ENCODE data around the gene ADCY4.

Gene ADCY4

DNA sequence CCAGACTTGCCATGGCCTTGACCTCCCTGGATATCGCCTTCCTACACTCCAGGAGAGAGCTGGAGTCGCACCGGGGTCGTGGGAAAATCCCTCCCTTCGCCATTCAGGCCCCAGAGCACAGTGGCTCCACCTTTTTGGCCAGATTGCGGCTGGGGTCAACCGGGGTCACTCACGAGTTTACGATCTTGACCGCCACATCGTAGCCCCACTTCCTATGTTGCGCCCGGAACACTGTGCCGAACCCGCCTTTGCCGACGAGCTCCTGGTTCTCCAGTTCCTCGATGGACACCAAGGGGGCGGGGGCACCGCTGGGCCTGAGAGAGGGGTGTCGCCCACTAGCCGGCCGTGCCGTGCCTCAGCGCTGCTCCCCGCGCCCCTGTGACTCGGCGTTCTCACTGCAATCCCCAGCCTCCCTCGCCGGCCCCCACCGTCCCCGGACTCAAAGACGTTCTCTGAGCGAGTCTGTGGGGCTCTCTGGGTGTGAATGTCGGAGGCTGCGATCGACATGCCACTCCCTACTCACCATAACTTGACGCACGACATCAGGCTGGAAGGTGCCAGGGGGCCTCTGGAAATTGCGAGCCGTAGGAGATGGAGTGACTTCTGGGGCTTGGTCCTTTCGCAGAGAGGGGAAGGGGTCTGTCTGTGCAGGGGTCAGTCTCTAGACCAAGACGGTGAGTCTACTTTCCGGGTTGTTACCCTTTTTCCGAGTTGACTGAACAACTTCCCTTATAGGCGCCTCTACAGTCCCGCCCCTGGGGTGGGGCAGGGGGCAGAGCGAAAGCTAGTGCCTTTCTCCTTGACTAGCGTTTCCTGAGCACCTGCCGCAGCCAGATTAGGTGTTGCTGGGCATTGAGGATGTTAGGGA is 4.6 kb upstream of the ADCY4 start, which contains the start of gene RIPK3:
Gene RIPK3, minus strand, starts transcription at position 708 of the 868 bp plus-strand sequence. Its CDS starts 165 bp downstream, at position 543.
- TF ChIP-seq HDGF (IDR thresholded peaks at IDR 0.05; ENCODE audit: borderline replicate concordance) (no peak), FOXA1 (IDR thresholded peaks at IDR 0.05) (no peak), ZNF384 (IDR thresholded peaks at IDR 0.05) (no peak), L3MBTL2 (conservative IDR thresholded peaks at IDR 0.05) (no peak), FOXM1 (IDR thresholded peaks at IDR 0.05; ENCODE audit: borderline replicate concordance) (no peak), LEF1 (IDR thresholded peaks at IDR 0.05; ENCODE audit: borderline replicate concordance) (no peak), ELF4 (IDR thresholded peaks at IDR 0.05) (no peak), SUZ12 (IDR thresholded peaks at IDR 0.05) (no peak), NFRKB (IDR thresholded peaks at IDR 0.05) (no peak), FOXK2 (IDR thresholded peaks at IDR 0.05) (no peak), ARNT (IDR thresholded peaks at IDR 0.05) (no peak), SP1 (IDR thresholded peaks at IDR 0.05) (no peak)
- TF ChIP-seq, protein P1, sequence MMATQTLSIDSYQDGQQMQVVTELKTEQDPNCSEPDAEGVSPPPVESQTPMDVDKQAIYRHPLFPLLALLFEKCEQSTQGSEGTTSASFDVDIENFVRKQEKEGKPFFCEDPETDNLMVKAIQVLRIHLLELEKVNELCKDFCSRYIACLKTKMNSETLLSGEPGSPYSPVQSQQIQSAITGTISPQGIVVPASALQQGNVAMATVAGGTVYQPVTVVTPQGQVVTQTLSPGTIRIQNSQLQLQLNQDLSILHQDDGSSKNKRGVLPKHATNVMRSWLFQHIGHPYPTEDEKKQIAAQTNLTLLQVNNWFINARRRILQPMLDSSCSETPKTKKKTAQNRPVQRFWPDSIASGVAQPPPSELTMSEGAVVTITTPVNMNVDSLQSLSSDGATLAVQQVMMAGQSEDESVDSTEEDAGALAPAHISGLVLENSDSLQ (IDR thresholded peaks at IDR 0.05), result no peak
- ChIA-PET CTCF (interaction anchor here (0.7 to 3.2 kb wide), 4 partner anchors 27 to 97 kb away, joined by 3 to 13 read pairs (median 4); no protein-coding TSS in a partner anchor), POLR2A (interaction anchor here (1.0 kb wide), 2 partner anchors 12 to 90 kb away, joined by 3 read pairs; partner anchors contain the start of gene KHNYN)
- DNase-seq (ENCODE audit: extremely low spot score), result no peak

DNA sequence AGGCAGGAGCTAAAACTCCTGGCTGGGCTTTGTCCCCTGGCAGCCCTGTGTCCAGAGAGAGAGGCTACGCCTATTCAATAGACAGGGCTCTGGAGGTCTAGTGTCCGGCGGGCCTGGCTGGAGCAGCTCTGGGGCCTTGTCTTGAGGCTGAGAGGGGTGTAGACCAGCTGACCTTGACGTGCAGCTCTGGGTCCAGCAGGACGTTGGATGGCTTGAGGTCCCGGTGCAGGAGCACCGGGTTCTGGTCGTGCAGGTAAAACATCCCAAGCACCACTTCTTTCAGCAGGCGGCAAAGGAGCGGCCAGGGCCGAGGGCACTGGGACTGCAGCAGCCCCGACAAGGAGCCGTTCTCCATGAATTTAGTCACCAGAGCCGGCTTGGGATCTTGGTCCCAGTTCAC is 4.0 kb upstream of the ADCY4 start:
- TF ChIP-seq FOXA1 (IDR thresholded peaks at IDR 0.05), result no peak
- no peak for TF ChIP-seq L3MBTL2 (conservative IDR thresholded peaks at IDR 0.05)
- no peak for TF ChIP-seq SUZ12 (IDR thresholded peaks at IDR 0.05)
- TF ChIP-seq, protein P1 (IDR thresholded peaks at IDR 0.05), result no peak
- no peak for TF ChIP-seq TARDBP (IDR thresholded peaks at IDR 0.05)
- POLR2A ChIA-PET, result interaction anchor here (0.7 to 1.0 kb wide), 3 partner anchors 8 to 93 kb away, joined by 3 read pairs; partner anchors contain the start of gene KHNYN
- CTCF ChIA-PET, result interaction anchor here (3.2 kb wide), 1 partner anchor 93 kb away, joined by 13 read pairs; no protein-coding TSS in a partner anchor
- no peak for DNase-seq (ENCODE audit: extremely low spot score)

DNA sequence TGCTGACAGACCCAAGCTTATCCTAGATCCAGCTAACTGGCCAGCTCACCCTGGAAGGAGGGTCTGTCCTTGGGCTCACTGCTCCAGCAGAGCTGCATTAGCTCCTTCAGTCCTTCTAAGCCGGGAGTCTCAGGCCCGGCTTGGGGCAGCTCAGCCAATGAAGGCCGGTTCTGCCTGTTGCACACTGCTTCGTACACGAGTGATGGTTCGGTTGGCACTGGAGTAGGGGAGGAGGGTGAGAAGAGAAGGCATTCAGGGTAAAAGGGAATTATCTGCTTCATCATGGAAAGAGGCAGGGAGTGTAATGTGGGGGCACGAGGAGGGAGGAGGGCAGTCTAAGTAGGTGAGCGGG is 2.9 kb upstream of the ADCY4 start:
- no peak for TF ChIP-seq SP1 (IDR thresholded peaks at IDR 0.05)
- no peak for TF ChIP-seq CTBP1 (IDR thresholded peaks at IDR 0.05; ENCODE audit: borderline replicate concordance)
- TF ChIP-seq LEF1 (IDR thresholded peaks at IDR 0.05; ENCODE audit: borderline replicate concordance), result no peak
- ChIA-PET POLR2A (interaction anchor here (0.6 to 1.5 kb wide), 6 partner anchors 9 to 104 kb away, joined by 3 to 4 read pairs (median 3); partner anchors contain the start of gene KHNYN), CTCF (interaction anchor here (1.3 to 3.2 kb wide), 2 partner anchors 94 to 99 kb away, joined by 5 to 13 read pairs; no protein-coding TSS in a partner anchor)
- DNase-seq (ENCODE audit: extremely low spot score), result no peak

DNA sequence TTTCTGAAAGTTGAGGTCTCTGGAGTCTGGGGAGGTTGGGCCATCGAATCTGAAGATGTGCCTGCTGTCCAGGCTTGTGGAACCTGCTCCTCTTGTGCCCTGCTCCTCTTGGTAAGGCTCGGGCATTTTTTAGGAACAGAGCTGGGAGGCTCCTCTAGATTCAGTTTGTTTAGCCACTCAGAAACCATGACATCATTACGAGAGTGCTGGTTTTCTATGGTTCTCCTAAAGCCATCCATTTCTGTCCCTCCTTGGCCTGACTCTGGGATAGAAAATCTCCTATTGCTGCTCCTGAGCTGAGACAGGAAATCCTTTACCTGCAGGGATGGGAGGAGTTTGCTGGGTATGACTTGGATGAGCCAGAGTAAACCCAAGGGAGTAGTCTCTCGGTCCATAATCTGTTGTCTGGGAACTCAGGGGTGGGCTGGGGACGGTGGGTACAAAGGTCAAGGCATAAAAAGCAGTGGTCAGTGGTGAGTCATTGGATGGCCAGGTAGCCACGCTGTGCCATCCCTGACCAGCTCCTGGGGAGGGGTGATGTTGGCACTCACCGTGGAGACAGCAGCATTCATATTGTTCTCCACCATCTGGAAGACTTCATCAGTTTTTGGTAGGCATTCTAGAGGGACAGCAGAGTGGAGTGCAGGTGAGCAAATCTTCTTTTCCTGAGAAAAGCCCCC is 2.4 kb upstream of the ADCY4 start:
- ChIA-PET POLR2A (interaction anchor here (0.6 to 2.4 kb wide), 5 partner anchors 93 to 105 kb away, joined by 3 to 9 read pairs (median 4); partner anchors contain the start of genes CBLN3 and KHNYN), CTCF (interaction anchor here (1.3 to 3.2 kb wide), 3 partner anchors 8 to 99 kb away, joined by 5 to 13 read pairs (median 6); no protein-coding TSS in a partner anchor)
- DNase-seq (ENCODE audit: extremely low spot score), result no peak
- TF ChIP-seq TARDBP (IDR thresholded peaks at IDR 0.05) (no peak), SUZ12 (IDR thresholded peaks at IDR 0.05) (no peak), L3MBTL2 (conservative IDR thresholded peaks at IDR 0.05) (no peak), ZNF384 (IDR thresholded peaks at IDR 0.05) (no peak), SP1 (IDR thresholded peaks at IDR 0.05) (no peak), CTBP1 (IDR thresholded peaks at IDR 0.05; ENCODE audit: borderline replicate concordance) (no peak), HDGF (IDR thresholded peaks at IDR 0.05; ENCODE audit: borderline replicate concordance) (no peak), NFRKB (IDR thresholded peaks at IDR 0.05) (no peak), BHLHE40 (IDR thresholded peaks at IDR 0.05; ENCODE audit: borderline replicate concordance) (no peak), LEF1 (IDR thresholded peaks at IDR 0.05; ENCODE audit: borderline replicate concordance) (no peak), FOXK2 (IDR thresholded peaks at IDR 0.05) (no peak), ARNT (IDR thresholded peaks at IDR 0.05) (no peak), FOXA1 (IDR thresholded peaks at IDR 0.05) (no peak), ELF4 (IDR thresholded peaks at IDR 0.05) (no peak), FOXM1 (IDR thresholded peaks at IDR 0.05; ENCODE audit: borderline replicate concordance) (no peak)
- TF ChIP-seq, protein P1 (IDR thresholded peaks at IDR 0.05), result no peak

DNA sequence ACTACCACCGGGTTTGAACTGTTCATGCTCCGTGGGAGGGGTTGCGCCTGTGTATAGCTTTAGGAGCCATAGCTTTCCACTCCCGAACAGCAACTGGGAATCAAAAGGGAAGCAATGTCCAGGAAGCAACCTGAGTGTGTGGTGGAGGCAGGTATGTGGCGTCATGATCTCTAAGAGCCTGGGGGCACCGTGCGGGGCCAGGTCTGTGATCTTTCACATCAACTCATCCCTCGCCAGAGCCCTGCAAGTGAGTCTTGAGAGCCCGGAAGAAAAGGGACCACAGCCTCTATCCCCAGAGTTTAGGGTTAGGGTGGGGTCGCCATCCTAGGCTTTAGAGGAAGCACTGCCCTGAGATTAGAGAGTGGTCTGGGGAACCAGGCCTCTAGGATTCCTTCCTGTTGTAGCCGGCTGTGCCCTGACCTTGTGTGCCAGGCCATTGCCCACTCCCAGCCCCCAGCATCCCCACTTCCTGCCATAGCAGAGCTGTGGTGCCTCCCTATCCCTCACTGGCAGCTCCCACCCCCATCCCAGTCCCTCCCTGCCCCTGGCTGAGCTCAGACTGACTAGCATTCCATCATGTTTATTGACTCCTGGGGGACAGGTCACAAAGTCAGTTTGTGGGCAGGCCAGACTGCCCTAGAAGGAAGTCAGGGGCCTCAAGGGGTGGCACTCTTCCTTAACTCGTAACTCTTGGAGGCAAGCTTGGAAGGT is 745 bp upstream of the ADCY4 start:
- POLR2A ChIA-PET, result interaction anchor here (1.1 to 2.4 kb wide), 2 partner anchors 94 to 96 kb away, joined by 5 to 9 read pairs; partner anchors contain the start of genes CBLN3 and KHNYN

More for the DNA sequence above, 745 bp upstream of the ADCY4 start:
- TF ChIP-seq FOXM1 (IDR thresholded peaks at IDR 0.05; ENCODE audit: borderline replicate concordance) (no peak), ELF4 (IDR thresholded peaks at IDR 0.05) (no peak), HDGF (IDR thresholded peaks at IDR 0.05; ENCODE audit: borderline replicate concordance) (no peak), TARDBP (IDR thresholded peaks at IDR 0.05) (no peak), LEF1 (IDR thresholded peaks at IDR 0.05; ENCODE audit: borderline replicate concordance) (no peak), NFRKB (IDR thresholded peaks at IDR 0.05) (no peak), CTBP1 (IDR thresholded peaks at IDR 0.05; ENCODE audit: borderline replicate concordance) (no peak), SUZ12 (IDR thresholded peaks at IDR 0.05) (no peak), ZNF384 (IDR thresholded peaks at IDR 0.05) (no peak), BHLHE40 (IDR thresholded peaks at IDR 0.05; ENCODE audit: borderline replicate concordance) (no peak)
- no peak for DNase-seq (ENCODE audit: extremely low spot score)
- CTCF ChIA-PET, result interaction anchor here (1.0 to 9.6 kb wide), 4 partner anchors 10 to 100 kb away, joined by 3 to 145 read pairs (median 4); partner anchors contain the start of genes CBLN3 and KHNYN

All from HEK293T (cell line).